HepG2 (cell line): Measurements from ENCODE around the gene FBF1. TPM values are rescaled to one million over a fixed set of nuclear protein-coding genes. Genes with fewer than 3 reads are reported as not detected.

Experiments used
- CENPT ChIP-seq: sonication (generic); formaldehyde crosslinking; IDR thresholded peaks from 2 replicates; pipeline ENCODE4 v1.8.0; 2022; ENCODE audit warnings: low read depth, mild to moderate bottlenecking, moderate library complexity, missing genetic modification reagents
- GABPB1 ChIP-seq: IDR thresholded peaks from 2 replicates; pipeline ENCODE4 v1.6.1; 2016; ENCODE audit warnings: mild to moderate bottlenecking, missing genetic modification reagents, moderate library complexity, missing compliant biosample characterization
- GTF3A ChIP-seq: sonication (generic); formaldehyde crosslinking; conservative IDR thresholded peaks from 2 replicates; pipeline ENCODE4 v1.4.0; 2020; ENCODE audit warnings: mild to moderate bottlenecking, missing genetic modification reagents
- KDM1A ChIP-seq: IDR thresholded peaks from 2 replicates; pipeline ENCODE4 v1.6.1; 2016; ENCODE audit warnings: missing compliant biosample characterization
- KLF11 ChIP-seq: IDR thresholded peaks from 2 replicates; pipeline ENCODE4 v1.6.1; 2016; ENCODE audit warnings: missing compliant biosample characterization
- NCOR1 ChIP-seq: fragments of 200-600 bp; sonication (generic); IDR thresholded peaks from 2 replicates; pipeline ENCODE4 v1.7.0; 2017; ENCODE audit warnings: antibody characterized with exemption, low read length, borderline replicate concordance
- SIN3B ChIP-seq: fragments of 150-350 bp; IDR thresholded peaks from 2 replicates; pipeline ENCODE4 v1.6.1; 2014; ENCODE audit warnings: low read length
- ZNF501 ChIP-seq: sonication (generic); formaldehyde crosslinking; IDR thresholded peaks from 2 replicates; pipeline ENCODE4 v1.5.1; 2020; ENCODE audit warnings: mild to moderate bottlenecking, moderate library complexity, missing genetic modification reagents
- ZNF7 ChIP-seq: IDR thresholded peaks from 2 replicates; pipeline ENCODE4 v1.6.1; 2016; ENCODE audit warnings: missing biosample characterization, missing genetic modification reagents
- polyA plus RNA-seq, 8 experiments: library from polyadenylated mRNA; depleted of rRNA in 3 of 8; stranded (reverse) in 7 of 8; unstranded in 1 of 8; fragments of >200 nt; fragmentation: Illumina TruSeq in 4 of 8; extraction: Trizol in 4 of 8; gene quantifications; 2 replicates each; pipeline versions ENCODE4 v1.2.1 to v1.2.3, GENCODE V29; 2011 to 2016; ENCODE audit warnings: low read depth in 4 of 8, missing spikeins in 1 of 8, mixed read lengths in 1 of 8; ENCODE audit not compliant: insufficient read depth in 1 of 8
- total RNA-seq, 5 experiments: library from RNA; depleted of rRNA; stranded (reverse); fragments of >200 nt; fragmentation: Illumina TruSeq; extraction: Trizol; gene quantifications; 2 replicates each; pipeline ENCODE4 v1.2.3, GENCODE V29; 2016; ENCODE audit warnings: low read depth in 1 of 5
- TF ChIP-seq, protein P1 (sequence below): sonication (generic); formaldehyde crosslinking; IDR thresholded peaks from 2 replicates; pipeline ENCODE4 v1.8.1; 2023; ENCODE audit warnings: missing genetic modification reagents, inconsistent platforms, borderline replicate concordance
- TF ChIP-seq, protein P2 (sequence below): sonication (generic); formaldehyde crosslinking; IDR thresholded peaks from 2 replicates; pipeline ENCODE4 v1.5.0; 2020; ENCODE audit warnings: mild to moderate bottlenecking, missing genetic modification reagents
- TF ChIP-seq, protein P3 (sequence below): sonication (generic); formaldehyde crosslinking; IDR thresholded peaks from 2 replicates; pipeline ENCODE4 v1.5.0; 2020; ENCODE audit warnings: mild to moderate bottlenecking, missing genetic modification reagents, borderline replicate concordance
- TF ChIP-seq, protein P4 (sequence below): sonication (generic); formaldehyde crosslinking; IDR thresholded peaks from 2 replicates; pipeline ENCODE4 v1.4.0; 2020; ENCODE audit warnings: missing genetic modification reagents, mild to moderate bottlenecking, borderline replicate concordance
- TF ChIP-seq, protein P5 (sequence below): IDR thresholded peaks from 2 replicates; pipeline ENCODE4 v1.6.1; 2016; ENCODE audit warnings: control low read depth

FBF1 gene
- total and polyA plus RNA-seq, 2 of the 13 experiments (the other 11 are each of a cell fraction or from before 2014, with no cell fraction given), result 2.4 to 8.1 TPM

DNA sequence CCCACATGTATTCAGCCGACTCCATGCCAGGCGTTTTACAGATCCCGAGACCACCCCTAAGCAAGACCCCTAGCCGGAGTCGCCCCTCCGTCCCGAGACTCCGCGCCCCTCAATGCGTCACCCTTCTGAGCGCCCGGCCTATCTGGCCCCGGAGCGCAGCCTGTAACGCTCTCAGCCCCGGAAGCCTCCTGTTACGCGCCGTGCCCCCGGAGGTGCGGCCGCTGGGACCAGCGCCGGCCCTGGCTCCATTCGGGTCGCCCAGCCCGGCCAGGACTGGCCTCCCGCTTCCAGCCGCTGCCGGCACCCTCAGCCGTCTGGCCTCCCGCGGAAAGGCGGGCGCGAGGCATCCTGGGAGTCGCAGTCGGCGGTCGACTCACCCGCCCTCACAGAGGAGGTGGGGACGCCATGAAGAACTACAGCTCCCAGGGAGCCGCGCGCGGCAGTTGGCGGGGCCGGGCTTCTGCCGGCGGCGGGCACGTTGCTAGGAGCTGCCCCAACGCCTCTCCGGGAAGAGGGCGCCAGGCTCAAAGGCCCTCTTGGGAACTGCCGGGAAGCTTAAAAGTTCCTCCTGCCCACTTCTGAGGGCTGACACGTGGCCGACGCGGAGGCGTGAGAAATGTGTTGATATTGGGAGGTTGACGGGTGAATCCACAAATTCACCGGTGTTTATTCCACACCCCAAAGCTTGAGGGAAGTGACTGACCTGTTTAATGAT is at the start of gene FBF1 (continued):
- TF ChIP-seq, protein P1, sequence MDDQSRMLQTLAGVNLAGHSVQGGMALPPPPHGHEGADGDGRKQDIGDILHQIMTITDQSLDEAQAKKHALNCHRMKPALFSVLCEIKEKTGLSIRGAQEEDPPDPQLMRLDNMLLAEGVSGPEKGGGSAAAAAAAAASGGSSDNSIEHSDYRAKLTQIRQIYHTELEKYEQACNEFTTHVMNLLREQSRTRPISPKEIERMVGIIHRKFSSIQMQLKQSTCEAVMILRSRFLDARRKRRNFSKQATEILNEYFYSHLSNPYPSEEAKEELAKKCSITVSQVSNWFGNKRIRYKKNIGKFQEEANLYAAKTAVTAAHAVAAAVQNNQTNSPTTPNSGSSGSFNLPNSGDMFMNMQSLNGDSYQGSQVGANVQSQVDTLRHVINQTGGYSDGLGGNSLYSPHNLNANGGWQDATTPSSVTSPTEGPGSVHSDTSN, result peak; percentile 31; the same call in 1 of the 2 replicates
- TF ChIP-seq, protein P2, sequence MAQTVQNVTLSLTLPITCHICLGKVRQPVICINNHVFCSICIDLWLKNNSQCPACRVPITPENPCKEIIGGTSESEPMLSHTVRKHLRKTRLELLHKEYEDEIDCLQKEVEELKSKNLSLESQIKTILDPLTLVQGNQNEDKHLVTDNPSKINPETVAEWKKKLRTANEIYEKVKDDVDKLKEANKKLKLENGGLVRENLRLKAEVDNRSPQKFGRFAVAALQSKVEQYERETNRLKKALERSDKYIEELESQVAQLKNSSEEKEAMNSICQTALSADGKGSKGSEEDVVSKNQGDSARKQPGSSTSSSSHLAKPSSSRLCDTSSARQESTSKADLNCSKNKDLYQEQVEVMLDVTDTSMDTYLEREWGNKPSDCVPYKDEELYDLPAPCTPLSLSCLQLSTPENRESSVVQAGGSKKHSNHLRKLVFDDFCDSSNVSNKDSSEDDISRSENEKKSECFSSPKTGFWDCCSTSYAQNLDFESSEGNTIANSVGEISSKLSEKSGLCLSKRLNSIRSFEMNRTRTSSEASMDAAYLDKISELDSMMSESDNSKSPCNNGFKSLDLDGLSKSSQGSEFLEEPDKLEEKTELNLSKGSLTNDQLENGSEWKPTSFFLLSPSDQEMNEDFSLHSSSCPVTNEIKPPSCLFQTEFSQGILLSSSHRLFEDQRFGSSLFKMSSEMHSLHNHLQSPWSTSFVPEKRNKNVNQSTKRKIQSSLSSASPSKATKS (CRISPR knock-in tag), result no peak
- TF ChIP-seq ZNF501, result peak; percentile 97
- TF ChIP-seq, protein P3, sequence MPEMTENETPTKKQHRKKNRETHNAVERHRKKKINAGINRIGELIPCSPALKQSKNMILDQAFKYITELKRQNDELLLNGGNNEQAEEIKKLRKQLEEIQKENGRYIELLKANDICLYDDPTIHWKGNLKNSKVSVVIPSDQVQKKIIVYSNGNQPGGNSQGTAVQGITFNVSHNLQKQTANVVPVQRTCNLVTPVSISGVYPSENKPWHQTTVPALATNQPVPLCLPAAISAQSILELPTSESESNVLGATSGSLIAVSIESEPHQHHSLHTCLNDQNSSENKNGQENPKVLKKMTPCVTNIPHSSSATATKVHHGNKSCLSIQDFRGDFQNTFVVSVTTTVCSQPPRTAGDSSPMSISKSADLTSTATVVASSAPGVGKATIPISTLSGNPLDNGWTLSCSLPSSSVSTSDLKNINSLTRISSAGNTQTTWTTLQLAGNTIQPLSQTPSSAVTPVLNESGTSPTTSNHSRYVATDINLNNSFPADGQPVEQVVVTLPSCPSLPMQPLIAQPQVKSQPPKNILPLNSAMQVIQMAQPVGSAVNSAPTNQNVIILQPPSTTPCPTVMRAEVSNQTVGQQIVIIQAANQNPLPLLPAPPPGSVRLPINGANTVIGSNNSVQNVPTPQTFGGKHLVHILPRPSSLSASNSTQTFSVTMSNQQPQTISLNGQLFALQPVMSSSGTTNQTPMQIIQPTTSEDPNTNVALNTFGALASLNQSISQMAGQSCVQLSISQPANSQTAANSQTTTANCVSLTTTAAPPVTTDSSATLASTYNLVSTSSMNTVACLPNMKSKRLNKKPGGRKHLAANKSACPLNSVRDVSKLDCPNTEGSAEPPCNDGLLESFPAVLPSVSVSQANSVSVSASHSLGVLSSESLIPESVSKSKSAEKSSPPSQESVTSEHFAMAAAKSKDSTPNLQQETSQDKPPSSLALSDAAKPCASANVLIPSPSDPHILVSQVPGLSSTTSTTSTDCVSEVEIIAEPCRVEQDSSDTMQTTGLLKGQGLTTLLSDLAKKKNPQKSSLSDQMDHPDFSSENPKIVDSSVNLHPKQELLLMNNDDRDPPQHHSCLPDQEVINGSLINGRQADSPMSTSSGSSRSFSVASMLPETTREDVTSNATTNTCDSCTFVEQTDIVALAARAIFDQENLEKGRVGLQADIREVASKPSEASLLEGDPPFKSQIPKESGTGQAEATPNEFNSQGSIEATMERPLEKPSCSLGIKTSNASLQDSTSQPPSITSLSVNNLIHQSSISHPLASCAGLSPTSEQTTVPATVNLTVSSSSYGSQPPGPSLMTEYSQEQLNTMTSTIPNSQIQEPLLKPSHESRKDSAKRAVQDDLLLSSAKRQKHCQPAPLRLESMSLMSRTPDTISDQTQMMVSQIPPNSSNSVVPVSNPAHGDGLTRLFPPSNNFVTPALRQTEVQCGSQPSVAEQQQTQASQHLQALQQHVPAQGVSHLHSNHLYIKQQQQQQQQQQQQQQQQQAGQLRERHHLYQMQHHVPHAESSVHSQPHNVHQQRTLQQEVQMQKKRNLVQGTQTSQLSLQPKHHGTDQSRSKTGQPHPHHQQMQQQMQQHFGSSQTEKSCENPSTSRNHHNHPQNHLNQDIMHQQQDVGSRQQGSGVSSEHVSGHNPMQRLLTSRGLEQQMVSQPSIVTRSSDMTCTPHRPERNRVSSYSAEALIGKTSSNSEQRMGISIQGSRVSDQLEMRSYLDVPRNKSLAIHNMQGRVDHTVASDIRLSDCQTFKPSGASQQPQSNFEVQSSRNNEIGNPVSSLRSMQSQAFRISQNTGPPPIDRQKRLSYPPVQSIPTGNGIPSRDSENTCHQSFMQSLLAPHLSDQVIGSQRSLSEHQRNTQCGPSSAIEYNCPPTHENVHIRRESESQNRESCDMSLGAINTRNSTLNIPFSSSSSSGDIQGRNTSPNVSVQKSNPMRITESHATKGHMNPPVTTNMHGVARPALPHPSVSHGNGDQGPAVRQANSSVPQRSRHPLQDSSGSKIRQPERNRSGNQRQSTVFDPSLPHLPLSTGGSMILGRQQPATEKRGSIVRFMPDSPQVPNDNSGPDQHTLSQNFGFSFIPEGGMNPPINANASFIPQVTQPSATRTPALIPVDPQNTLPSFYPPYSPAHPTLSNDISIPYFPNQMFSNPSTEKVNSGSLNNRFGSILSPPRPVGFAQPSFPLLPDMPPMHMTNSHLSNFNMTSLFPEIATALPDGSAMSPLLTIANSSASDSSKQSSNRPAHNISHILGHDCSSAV, result peak; percentile 74; the same call in 1 of the 2 replicates
- TF ChIP-seq, protein P4, sequence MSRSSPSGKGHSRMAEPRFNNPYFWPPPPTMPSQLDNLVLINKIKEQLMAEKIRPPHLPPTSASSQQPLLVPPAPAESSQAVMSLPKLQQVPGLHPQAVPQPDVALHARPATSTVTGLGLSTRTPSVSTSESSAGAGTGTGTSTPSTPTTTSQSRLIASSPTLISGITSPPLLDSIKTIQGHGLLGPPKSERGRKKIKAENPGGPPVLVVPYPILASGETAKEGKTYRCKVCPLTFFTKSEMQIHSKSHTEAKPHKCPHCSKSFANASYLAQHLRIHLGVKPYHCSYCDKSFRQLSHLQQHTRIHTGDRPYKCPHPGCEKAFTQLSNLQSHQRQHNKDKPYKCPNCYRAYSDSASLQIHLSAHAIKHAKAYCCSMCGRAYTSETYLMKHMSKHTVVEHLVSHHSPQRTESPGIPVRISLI (CRISPR knock-in tag), result peak; percentile 0; the same call in 1 of the 2 replicates
- no peak for TF ChIP-seq KDM1A (CRISPR knock-in tag)
- peak; percentile 93 for TF ChIP-seq GABPB1 (CRISPR knock-in tag)
- TF ChIP-seq CENPT (CRISPR knock-in tag), result peak; percentile 92
- TF ChIP-seq ZNF7 (CRISPR knock-in tag), result 0 out of 2 replicates have a peak, but pooled peaks have one; percentile 18
- TF ChIP-seq, protein P5, sequence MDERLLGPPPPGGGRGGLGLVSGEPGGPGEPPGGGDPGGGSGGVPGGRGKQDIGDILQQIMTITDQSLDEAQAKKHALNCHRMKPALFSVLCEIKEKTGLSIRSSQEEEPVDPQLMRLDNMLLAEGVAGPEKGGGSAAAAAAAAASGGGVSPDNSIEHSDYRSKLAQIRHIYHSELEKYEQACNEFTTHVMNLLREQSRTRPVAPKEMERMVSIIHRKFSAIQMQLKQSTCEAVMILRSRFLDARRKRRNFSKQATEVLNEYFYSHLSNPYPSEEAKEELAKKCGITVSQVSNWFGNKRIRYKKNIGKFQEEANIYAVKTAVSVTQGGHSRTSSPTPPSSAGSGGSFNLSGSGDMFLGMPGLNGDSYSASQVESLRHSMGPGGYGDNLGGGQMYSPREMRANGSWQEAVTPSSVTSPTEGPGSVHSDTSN (CRISPR knock-in tag), result no peak
- peak; percentile 93 for TF ChIP-seq KLF11
- TF ChIP-seq SIN3B, result peak; percentile 91
- peak; percentile 95; the same call in 1 of the 2 replicates for TF ChIP-seq GTF3A (CRISPR knock-in tag)
- TF ChIP-seq NCOR1, result no peak
